Neural progenitor cell (in vitro differentiated cells): ENCODE results near the gene FCRL3.

Source experiments
- CTCF ChIP-seq: fragments of 200-600 bp; sonication (generic); IDR thresholded peaks from 2 replicates; pipeline ENCODE4 v1.5.1; 2017; ENCODE audit warnings: antibody characterized with exemption, mild to moderate bottlenecking
- EZH2 ChIP-seq: fragments of 200-600 bp; sonication (generic); IDR thresholded peaks from 2 replicates; pipeline ENCODE4 v1.6.1; 2017; ENCODE audit warnings: antibody characterized with exemption, mild to moderate bottlenecking, moderate library complexity

GRCh38 chr1:157704878-157705277, 4.3 kb upstream of the FCRL3 start:
- TF ChIP-seq CTCF (no peak), EZH2 (no peak)
